GM19455 (cell line): ENCODE measurements around the gene STRIP2.
"Not testable (repeated sequence)": the region's sequence is repeated elsewhere in the genome, so short reads cannot be mapped to it uniquely, and the experiment has no call there.

Source experiments
- ATAC-seq: cut with Tn5 transposase; IDR thresholded peaks from one replicate; pipeline ENCODE4 v1.9.1; 2021; ENCODE audit not compliant: unreplicated experiment

Gene STRIP2

GRCh38 chr7:129523924-129524323, 89.7 kb downstream of the STRIP2 start:
- ATAC-seq: no peak

- ATAC-seq: not testable (repeated sequence)
Observed at GRCh38 chr7:129524405-129524804, 90.2 kb downstream of the STRIP2 start.

GRCh38 chr7:129525225-129525862, 91.1 kb downstream of the STRIP2 start:
- no peak for ATAC-seq

GRCh38 chr7:129529643-129530042, 95.4 kb downstream of the STRIP2 start:
- ATAC-seq: no peak

GRCh38 chr7:129530795-129531391, 96.7 kb downstream of the STRIP2 start:
- ATAC-seq: no peak

GRCh38 chr7:129531721-129532120, 97.5 kb downstream of the STRIP2 start:
- no peak for ATAC-seq

- ATAC-seq: no peak
Observed at GRCh38 chr7:129532375-129532774, 98.1 kb downstream of the STRIP2 start.

- not testable (repeated sequence) for ATAC-seq
Observed at GRCh38 chr7:129534558-129535274, 100.5 kb downstream of the STRIP2 start.

GRCh38 chr7:129535896-129536295, 101.7 kb downstream of the STRIP2 start:
- ATAC-seq: no peak

- ATAC-seq: no peak
Observed at GRCh38 chr7:129536323-129536722, 102.1 kb downstream of the STRIP2 start.
